OCI-LY1 (cell line): ENCODE measurements around the gene SNX5.

Experiments used
- H2AFZ ChIP-seq: fragments of 200-600 bp; sonication (generic), shearing (Covaris generic); 2 replicates; pipeline ENCODE4 v1.6.0; 2014; ENCODE audit warnings: antibody characterized with exemption, mild to moderate bottlenecking, low read length
- H3F3A ChIP-seq: fragments of 200-600 bp; sonication (generic), shearing (Covaris generic); 2 replicates; pipeline ENCODE4 v1.6.0; 2014; ENCODE audit warnings: mild to moderate bottlenecking, antibody characterized with exemption, low read length, moderate library complexity; ENCODE audit not compliant: insufficient read depth
- H3K27ac ChIP-seq: fragments of 200-600 bp; sonication (generic); 2 replicates; pipeline ENCODE4 v1.5.1; 2014; ENCODE audit warnings: low read length, mixed run types, mild to moderate bottlenecking, low read depth; ENCODE audit not compliant: poor library complexity, severe bottlenecking
- H3K27me3 ChIP-seq: fragments of 200-600 bp; sonication (generic); 2 replicates; pipeline ENCODE4 v1.6.0; 2014; ENCODE audit warnings: antibody characterized with exemption, mild to moderate bottlenecking, low read length, moderate library complexity; ENCODE audit not compliant: insufficient read depth
- H3K36me3 ChIP-seq: fragments of 200-600 bp; sonication (generic); 2 replicates; pipeline ENCODE4 v1.6.1; 2014; ENCODE audit warnings: mild to moderate bottlenecking, antibody characterized with exemption, low read length, moderate library complexity, mixed read lengths; ENCODE audit not compliant: insufficient read depth
- H3K4me1 ChIP-seq: fragments of 200-600 bp; sonication (generic); 2 replicates; pipeline ENCODE4 v1.5.1; 2014; ENCODE audit warnings: mild to moderate bottlenecking, low read length, moderate library complexity; ENCODE audit not compliant: insufficient read depth, severe bottlenecking
- H3K4me2 ChIP-seq: fragments of 200-600 bp; sonication (generic), shearing (Covaris generic); 2 replicates; pipeline ENCODE4 v1.6.1; 2014; ENCODE audit warnings: low read length
- H3K4me3 ChIP-seq: fragments of 200-600 bp; sonication (generic); 2 replicates; pipeline ENCODE4 v1.5.1; 2014; ENCODE audit warnings: low read length, low read depth, mild to moderate bottlenecking, mixed read lengths; ENCODE audit not compliant: poor library complexity, severe bottlenecking
- H3K79me2 ChIP-seq: fragments of 200-600 bp; shearing (Covaris generic); 2 replicates; pipeline ENCODE4 v1.6.1; 2016; ENCODE audit warnings: mixed run types, low read length, mixed read lengths; ENCODE audit not compliant: insufficient read depth
- H3K9ac ChIP-seq: fragments of 200-600 bp; sonication (generic), shearing (Covaris generic); 2 replicates; pipeline ENCODE4 v1.6.1; 2014; ENCODE audit warnings: mild to moderate bottlenecking, low read length, mixed read lengths
- H3K9me2 ChIP-seq: fragments of 200-600 bp; sonication (generic), shearing (Covaris generic); 2 replicates; pipeline ENCODE4 v1.6.1; 2014; ENCODE audit warnings: low read depth, mild to moderate bottlenecking, low read length, mixed read lengths
- H3K9me3 ChIP-seq: fragments of 200-600 bp; shearing (Covaris generic); 2 replicates; pipeline ENCODE4 v1.6.1; 2014; ENCODE audit warnings: low read length, mixed read lengths
- H4K20me1 ChIP-seq: fragments of 200-600 bp; sonication (generic), shearing (Covaris generic); 2 replicates; pipeline ENCODE4 v1.6.0; 2016; ENCODE audit warnings: mild to moderate bottlenecking, low read length; ENCODE audit not compliant: insufficient read depth
- EZH2 ChIP-seq: fragments of 200-600 bp; sonication (generic), shearing (Covaris generic); IDR thresholded peaks from 2 replicates; pipeline ENCODE4 v1.8.0; 2017; ENCODE audit warnings: borderline replicate concordance, mixed run types, mild to moderate bottlenecking, antibody characterized with exemption, low read length, moderate library complexity, mixed read lengths
- TF ChIP-seq, protein P1 (sequence below): fragments of 200-600 bp; sonication (generic), shearing (Covaris generic); IDR thresholded peaks from 2 replicates; pipeline ENCODE4 v1.5.1; 2017; ENCODE audit warnings: mild to moderate bottlenecking, antibody characterized with exemption, low read length, moderate library complexity, mixed read lengths

The SNX5 gene

DNA sequence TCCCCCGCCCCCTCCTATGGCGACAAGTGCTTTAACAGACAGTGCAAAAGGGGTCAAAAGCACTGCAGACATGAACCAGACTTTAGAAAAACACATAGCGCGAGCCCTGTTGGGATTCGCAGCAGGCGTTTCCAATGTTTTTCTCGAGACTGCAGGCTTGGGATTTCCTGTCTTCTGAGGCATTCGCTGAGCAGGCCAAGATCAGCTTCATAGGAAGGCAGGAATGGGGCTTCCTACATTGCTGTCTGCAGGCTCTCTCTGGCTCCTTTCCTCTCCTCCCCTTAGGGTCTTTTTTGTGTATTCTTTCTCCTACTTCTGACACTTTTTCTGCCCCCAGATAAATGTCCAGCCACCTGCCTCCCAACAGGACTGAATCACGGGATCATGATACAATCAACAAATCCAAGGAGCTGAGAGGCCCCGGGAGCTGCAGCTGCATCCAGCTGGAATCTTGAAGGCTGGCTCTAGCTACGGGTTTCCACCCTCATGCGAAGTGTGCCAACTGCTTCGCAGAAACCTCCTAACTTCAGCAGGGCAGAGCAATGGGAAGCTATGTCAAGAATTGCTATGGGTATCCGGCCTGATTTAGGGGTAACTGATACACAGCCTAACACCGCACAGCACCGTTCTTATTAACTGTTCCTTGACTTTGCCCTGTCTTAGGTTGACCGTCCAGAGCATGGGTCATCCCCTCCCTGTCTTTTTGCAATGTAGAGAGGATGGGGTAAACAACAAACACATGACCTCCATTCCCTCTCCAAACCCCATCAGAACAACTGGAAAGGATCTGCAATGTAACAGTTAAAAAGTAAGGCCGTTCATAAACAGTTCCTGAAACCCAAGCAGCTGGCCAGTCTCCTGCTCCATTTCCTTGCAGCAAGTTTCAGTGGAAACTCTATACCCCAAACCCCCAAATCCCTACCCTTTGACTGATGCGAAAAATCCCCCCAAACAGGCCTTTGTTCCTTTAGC is 31.5 kb downstream of the SNX5 start:
- TF ChIP-seq EZH2 = no peak
- TF ChIP-seq, protein P1, sequence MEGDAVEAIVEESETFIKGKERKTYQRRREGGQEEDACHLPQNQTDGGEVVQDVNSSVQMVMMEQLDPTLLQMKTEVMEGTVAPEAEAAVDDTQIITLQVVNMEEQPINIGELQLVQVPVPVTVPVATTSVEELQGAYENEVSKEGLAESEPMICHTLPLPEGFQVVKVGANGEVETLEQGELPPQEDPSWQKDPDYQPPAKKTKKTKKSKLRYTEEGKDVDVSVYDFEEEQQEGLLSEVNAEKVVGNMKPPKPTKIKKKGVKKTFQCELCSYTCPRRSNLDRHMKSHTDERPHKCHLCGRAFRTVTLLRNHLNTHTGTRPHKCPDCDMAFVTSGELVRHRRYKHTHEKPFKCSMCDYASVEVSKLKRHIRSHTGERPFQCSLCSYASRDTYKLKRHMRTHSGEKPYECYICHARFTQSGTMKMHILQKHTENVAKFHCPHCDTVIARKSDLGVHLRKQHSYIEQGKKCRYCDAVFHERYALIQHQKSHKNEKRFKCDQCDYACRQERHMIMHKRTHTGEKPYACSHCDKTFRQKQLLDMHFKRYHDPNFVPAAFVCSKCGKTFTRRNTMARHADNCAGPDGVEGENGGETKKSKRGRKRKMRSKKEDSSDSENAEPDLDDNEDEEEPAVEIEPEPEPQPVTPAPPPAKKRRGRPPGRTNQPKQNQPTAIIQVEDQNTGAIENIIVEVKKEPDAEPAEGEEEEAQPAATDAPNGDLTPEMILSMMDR = no peak
- no peaks in the 10 kb centered on the region for H3K4me1 ChIP-seq
- H4K20me1 ChIP-seq = no peaks in the 10 kb centered on the region
- no peaks in the 10 kb centered on the region for H3K9me3 ChIP-seq
- H3K4me3 ChIP-seq = no peak overlapping the region
- no peak overlapping the region for H2AFZ ChIP-seq
- no peak overlapping the region for H3K9ac ChIP-seq
- H3F3A ChIP-seq = no peaks in the 10 kb centered on the region
- H3K27ac ChIP-seq = no peak overlapping the region
- H3K4me2 ChIP-seq = no peak overlapping the region
- H3K9me2 ChIP-seq = no peaks in the 10 kb centered on the region
- H3K27me3 ChIP-seq = no peaks in the 10 kb centered on the region
- H3K79me2 ChIP-seq = no peaks in the 10 kb centered on the region
- peaks cover 19% of the 10 kb centered on the region for H3K36me3 ChIP-seq

DNA sequence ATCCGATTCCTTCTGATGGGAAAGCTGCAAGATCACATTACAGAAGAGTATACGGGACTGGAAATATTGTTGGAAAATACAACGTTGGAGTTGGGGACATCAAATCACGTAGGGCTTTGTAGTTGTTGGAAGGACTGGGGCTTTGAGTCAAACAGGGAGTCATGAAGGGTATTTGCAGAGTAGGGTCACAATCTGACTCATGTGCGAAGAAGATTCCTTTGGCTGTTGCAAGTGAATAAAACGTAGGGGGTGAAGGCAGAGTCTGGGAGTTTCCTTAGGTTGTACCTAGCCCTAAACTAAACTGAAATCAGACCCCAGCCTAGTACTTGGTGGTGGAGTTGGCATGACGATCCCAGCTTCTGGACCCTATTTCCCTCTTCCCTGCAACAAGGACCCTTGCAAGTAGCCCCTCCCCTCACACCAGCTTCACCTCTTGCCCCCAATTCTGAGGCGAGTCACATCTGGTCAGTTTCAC is 32.3 kb downstream of the SNX5 start:
- Histone ChIP-seq H3K9me2 (no peaks in the 10 kb centered on the region), H3K9me3 (no peaks in the 10 kb centered on the region), H3K4me3 (no peak overlapping the region), H3K27me3 (no peaks in the 10 kb centered on the region), H3K4me1 (no peaks in the 10 kb centered on the region), H3K79me2 (no peaks in the 10 kb centered on the region), H4K20me1 (no peaks in the 10 kb centered on the region), H3F3A (no peaks in the 10 kb centered on the region), H2AFZ (no peak overlapping the region), H3K9ac (no peak overlapping the region), H3K27ac (no peak overlapping the region), H3K4me2 (no peak overlapping the region), H3K36me3 (peaks cover 12% of the 10 kb centered on the region)
- TF ChIP-seq, protein P1 = no peak
- no peak for TF ChIP-seq EZH2

DNA sequence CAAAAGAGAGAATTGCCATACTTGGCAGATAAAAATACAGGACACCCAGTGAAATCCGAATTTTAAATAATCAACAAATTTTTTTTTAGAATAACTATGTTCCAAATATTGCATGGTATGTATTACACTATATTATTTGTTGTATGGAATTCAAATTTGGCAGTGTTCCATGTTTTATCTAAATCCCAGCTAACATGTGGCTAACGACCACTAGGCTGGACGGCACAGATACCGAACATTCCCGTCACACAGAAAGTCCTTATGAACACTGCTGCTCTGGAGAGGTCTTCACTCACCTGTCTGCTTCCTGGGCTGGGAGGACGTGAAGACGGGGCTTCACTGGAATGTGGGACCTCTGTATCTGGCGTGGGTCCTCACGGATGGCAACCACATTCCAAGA is 32.8 kb downstream of the SNX5 start:
- H3K4me2 ChIP-seq = no peak overlapping the region
- peaks cover 6% of the 10 kb centered on the region for H3K36me3 ChIP-seq
- H3K9ac ChIP-seq = no peak overlapping the region

More for the DNA sequence above, 32.8 kb downstream of the SNX5 start:
- no peak overlapping the region for H3K27ac ChIP-seq
- H3K27me3 ChIP-seq = no peaks in the 10 kb centered on the region
- H3K4me1 ChIP-seq = no peaks in the 10 kb centered on the region
- no peak for TF ChIP-seq EZH2
- TF ChIP-seq, protein P1 = no peak
- H4K20me1 ChIP-seq = no peaks in the 10 kb centered on the region
- H2AFZ ChIP-seq = no peak overlapping the region
- no peaks in the 10 kb centered on the region for H3F3A ChIP-seq
- no peaks in the 10 kb centered on the region for H3K79me2 ChIP-seq
- H3K4me3 ChIP-seq = no peak overlapping the region
- H3K9me3 ChIP-seq = no peaks in the 10 kb centered on the region
- H3K9me2 ChIP-seq = no peaks in the 10 kb centered on the region
